Measurements from ENCODE around the gene SP7. TPM values are rescaled to one million over a fixed set of nuclear protein-coding genes. Genes with fewer than 3 reads are reported as not detected.

SP7 gene
- polyA plus RNA-seq, 2 of the 4 experiments (the other 2 are of a cell fraction) = 0.05 to 0.06 TPM

- peak; percentile 83 to 88 for ATAC-seq
- Histone ChIP-seq H3K4me3 (peak within 1 kb of the TSS; percentile 75), H3K27ac (peak within 1 kb of the TSS; percentile 85 to 92), H3K4me1 (peaks cover 34% of the 10 kb centered on the region), H3K4me2 (peak within 1 kb of the TSS; percentile 84), H3K9me3 (no peaks in the 10 kb centered on the region)
- FAIRE-seq = peak; percentile 13
- ChIA-PET CTCF (interaction anchor here (0.7 to 28.2 kb wide), 15 partner anchors 8 to 229 kb away, joined by 3 to 1046 read pairs (median 3); partner anchors contain the start of genes AAAS and ITGB7), POLR2A (interaction anchor here (0.6 to 2.2 kb wide), 19 partner anchors 9 to 229 kb away, joined by 3 to 17 read pairs (median 4); partner anchors contain the start of genes AAAS, CSAD, ESPL1 and SPRYD3)
- WGBS (ENCODE audit: missing lambda C conversion rate) = 3% methylated on average over 42 of the region's 42 CpGs
- DNase-seq (ENCODE audit: low read depth in 1 of 2, low spot score in 1 of 2) = peak; percentile 88 to 96
- TF ChIP-seq BCL3 (IDR thresholded peaks at IDR 0.05) (peak; percentile 77; the same call in 1 of the 3 replicates), POLR2A (IDR thresholded peaks at IDR 0.05; ENCODE audit: low read length) (peak; percentile 79), JUN (IDR thresholded peaks at IDR 0.05) (peak; percentile 34 to 88; a peak in 3 of 5 replicates), MYC (IDR thresholded peaks at IDR 0.05; ENCODE audit: borderline replicate concordance, low read length) (peak; percentile 63; the same call in 1 of the 2 replicates), ATOH8 (CRISPR knock-in tag; IDR thresholded peaks at IDR 0.05; ENCODE audit: low read depth) (no peak), CBX2 (IDR thresholded peaks at IDR 0.05; ENCODE audit: borderline replicate concordance, low read depth) (no peak), RARB (CRISPR knock-in tag; IDR thresholded peaks at IDR 0.05) (no peak), RAD21 (conservative IDR thresholded peaks at IDR 0.05 in 1 of 2, IDR thresholded peaks at IDR 0.05 in 1 of 2) (no peak), MAX (IDR thresholded peaks at IDR 0.05) (peak; percentile 80), FOSL2 (IDR thresholded peaks at IDR 0.05) (no peak), FOSL2 (CRISPR knock-in tag; IDR thresholded peaks at IDR 0.05) (no peak), PHF8 (IDR thresholded peaks at IDR 0.05; ENCODE audit: borderline replicate concordance, low read depth) (peak; percentile 78), HOXB13 (CRISPR knock-in tag; IDR thresholded peaks at IDR 0.05; ENCODE audit: low read depth) (no peak), TP53 (CRISPR knock-in tag; IDR thresholded peaks at IDR 0.05) (no peak), KDM5A (IDR thresholded peaks at IDR 0.05) (peak; percentile 83), CHD4 (IDR thresholded peaks at IDR 0.05; ENCODE audit: borderline replicate concordance) (no peak), SMC3 (IDR thresholded peaks at IDR 0.05) (no peak)
These were observed 40.9 kb downstream of the SP7 start, which contains the start of gene PFDN5 for GRCh38 chr12:53295070-53295890. PFDN5 (plus strand) TSS chr12:53295542; CDS start chr12:53295568, 26 bp downstream.

GRCh38 chr12:53292426-53292825 is 43.7 kb downstream of the SP7 start:
- Histone ChIP-seq H3K4me2 (no peak overlapping the region), H3K27ac (no peak overlapping the region), H3K4me3 (no peak overlapping the region), H3K4me1 (peaks cover 14% of the 10 kb centered on the region; the same call in 2 of the 3 replicates), H3K9me3 (no peaks in the 10 kb centered on the region)
- TF ChIP-seq, protein P1, sequence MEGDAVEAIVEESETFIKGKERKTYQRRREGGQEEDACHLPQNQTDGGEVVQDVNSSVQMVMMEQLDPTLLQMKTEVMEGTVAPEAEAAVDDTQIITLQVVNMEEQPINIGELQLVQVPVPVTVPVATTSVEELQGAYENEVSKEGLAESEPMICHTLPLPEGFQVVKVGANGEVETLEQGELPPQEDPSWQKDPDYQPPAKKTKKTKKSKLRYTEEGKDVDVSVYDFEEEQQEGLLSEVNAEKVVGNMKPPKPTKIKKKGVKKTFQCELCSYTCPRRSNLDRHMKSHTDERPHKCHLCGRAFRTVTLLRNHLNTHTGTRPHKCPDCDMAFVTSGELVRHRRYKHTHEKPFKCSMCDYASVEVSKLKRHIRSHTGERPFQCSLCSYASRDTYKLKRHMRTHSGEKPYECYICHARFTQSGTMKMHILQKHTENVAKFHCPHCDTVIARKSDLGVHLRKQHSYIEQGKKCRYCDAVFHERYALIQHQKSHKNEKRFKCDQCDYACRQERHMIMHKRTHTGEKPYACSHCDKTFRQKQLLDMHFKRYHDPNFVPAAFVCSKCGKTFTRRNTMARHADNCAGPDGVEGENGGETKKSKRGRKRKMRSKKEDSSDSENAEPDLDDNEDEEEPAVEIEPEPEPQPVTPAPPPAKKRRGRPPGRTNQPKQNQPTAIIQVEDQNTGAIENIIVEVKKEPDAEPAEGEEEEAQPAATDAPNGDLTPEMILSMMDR (IDR thresholded peaks at IDR 0.05) = no peak
- TF ChIP-seq HOXB5 (CRISPR knock-in tag; IDR thresholded peaks at IDR 0.05) (no peak), JUN (IDR thresholded peaks at IDR 0.05) (no peak), CBX8 (IDR thresholded peaks at IDR 0.05) (no peak), RARB (CRISPR knock-in tag; IDR thresholded peaks at IDR 0.05) (no peak), HDAC2 (IDR thresholded peaks at IDR 0.05) (no peak), RCOR1 (IDR thresholded peaks at IDR 0.05; ENCODE audit: low read depth, low read length) (no peak), NFE2L2 (conservative IDR thresholded peaks at IDR 0.05; ENCODE audit: low read length) (no peak), ESRRA (IDR thresholded peaks at IDR 0.05; ENCODE audit: borderline replicate concordance, low read length) (no peak)
- TF ChIP-seq, protein P2, sequence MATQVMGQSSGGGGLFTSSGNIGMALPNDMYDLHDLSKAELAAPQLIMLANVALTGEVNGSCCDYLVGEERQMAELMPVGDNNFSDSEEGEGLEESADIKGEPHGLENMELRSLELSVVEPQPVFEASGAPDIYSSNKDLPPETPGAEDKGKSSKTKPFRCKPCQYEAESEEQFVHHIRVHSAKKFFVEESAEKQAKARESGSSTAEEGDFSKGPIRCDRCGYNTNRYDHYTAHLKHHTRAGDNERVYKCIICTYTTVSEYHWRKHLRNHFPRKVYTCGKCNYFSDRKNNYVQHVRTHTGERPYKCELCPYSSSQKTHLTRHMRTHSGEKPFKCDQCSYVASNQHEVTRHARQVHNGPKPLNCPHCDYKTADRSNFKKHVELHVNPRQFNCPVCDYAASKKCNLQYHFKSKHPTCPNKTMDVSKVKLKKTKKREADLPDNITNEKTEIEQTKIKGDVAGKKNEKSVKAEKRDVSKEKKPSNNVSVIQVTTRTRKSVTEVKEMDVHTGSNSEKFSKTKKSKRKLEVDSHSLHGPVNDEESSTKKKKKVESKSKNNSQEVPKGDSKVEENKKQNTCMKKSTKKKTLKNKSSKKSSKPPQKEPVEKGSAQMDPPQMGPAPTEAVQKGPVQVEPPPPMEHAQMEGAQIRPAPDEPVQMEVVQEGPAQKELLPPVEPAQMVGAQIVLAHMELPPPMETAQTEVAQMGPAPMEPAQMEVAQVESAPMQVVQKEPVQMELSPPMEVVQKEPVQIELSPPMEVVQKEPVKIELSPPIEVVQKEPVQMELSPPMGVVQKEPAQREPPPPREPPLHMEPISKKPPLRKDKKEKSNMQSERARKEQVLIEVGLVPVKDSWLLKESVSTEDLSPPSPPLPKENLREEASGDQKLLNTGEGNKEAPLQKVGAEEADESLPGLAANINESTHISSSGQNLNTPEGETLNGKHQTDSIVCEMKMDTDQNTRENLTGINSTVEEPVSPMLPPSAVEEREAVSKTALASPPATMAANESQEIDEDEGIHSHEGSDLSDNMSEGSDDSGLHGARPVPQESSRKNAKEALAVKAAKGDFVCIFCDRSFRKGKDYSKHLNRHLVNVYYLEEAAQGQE (IDR thresholded peaks at IDR 0.05) = no peak
- TF ChIP-seq, protein P3, sequence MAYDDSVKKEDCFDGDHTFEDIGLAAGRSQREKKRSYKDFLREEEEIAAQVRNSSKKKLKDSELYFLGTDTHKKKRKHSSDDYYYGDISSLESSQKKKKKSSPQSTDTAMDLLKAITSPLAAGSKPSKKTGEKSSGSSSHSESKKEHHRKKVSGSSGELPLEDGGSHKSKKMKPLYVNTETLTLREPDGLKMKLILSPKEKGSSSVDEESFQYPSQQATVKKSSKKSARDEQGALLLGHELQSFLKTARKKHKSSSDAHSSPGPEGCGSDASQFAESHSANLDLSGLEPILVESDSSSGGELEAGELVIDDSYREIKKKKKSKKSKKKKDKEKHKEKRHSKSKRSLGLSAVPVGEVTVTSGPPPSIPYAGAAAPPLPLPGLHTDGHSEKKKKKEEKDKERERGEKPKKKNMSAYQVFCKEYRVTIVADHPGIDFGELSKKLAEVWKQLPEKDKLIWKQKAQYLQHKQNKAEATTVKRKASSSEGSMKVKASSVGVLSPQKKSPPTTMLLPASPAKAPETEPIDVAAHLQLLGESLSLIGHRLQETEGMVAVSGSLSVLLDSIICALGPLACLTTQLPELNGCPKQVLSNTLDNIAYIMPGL (CRISPR knock-in tag; IDR thresholded peaks at IDR 0.05; ENCODE audit: borderline replicate concordance) = no peak
- no peak for ATAC-seq
- ChIA-PET POLR2A (interaction anchor here (1.2 kb wide), 1 partner anchor 24 kb away, joined by 3 read pairs; the partner anchor contains the start of gene ESPL1), CTCF (interaction anchor here (1.0 to 28.2 kb wide), 9 partner anchors 9 to 226 kb away, joined by 3 to 1046 read pairs (median 5); partner anchors contain the start of gene ITGB7)
- DNase-seq (ENCODE audit: low read depth in 1 of 2, low spot score in 1 of 2) = no peak
- no peak for FAIRE-seq
